Heart left ventricle (tissue), 13 donors: ENCODE measurements around the gene LPA.

ENCODE experiments used
- CTCF ChIP-seq, 12 donors: fragments of 200-600 bp; sonication (generic) in 4 of 12; IDR thresholded peaks; one replicate each; pipeline versions ENCODE4 v1.5.0 to v1.8.0; 2018 to 2022; ENCODE audit warnings: antibody characterized with exemption in 12 of 12, mild to moderate bottlenecking in 5 of 12
- POLR2A ChIP-seq, 2 donors: fragments of 450-650 bp; IDR thresholded peaks; one replicate each; pipeline ENCODE4 v1.6.1; 2017; ENCODE audit warnings: antibody characterized with exemption in 2 of 2, mild to moderate bottlenecking in 2 of 2, moderate library complexity in 2 of 2
- donor health status: ischemic (EF 13 %, LVEDD 7.1; RV severe dilation, severe dysfunction).
- donor health status: DM: no; HTN: yes; CAD: no.
- donor health status: DM: no; HTN: no; CAD: no.
- donor health status: ischemic (EF 25% LVEDD 6.9; RV normal size, moderate dysfunction).
- donor health status: ischemic (EF 25% LVEDD 5.7; RV mildly dilated, moderate dysfunction).
- donor health status: ischemic (EF 35%, LVEDD 5.7; RV mildly dilated, moderate dysfunction).
- donor health status: nonischemic (EF 11% LVEDD 7.7; RV severe dilation, severe dysfunction).
- donor health status: DM: yes; HTN: yes; CAD: no.
- donor health status: PGD.
- donor health status: ischemic (EF 29% LVEDD 5.4; RV normal size, mild dysfunction).
- donor health status: nonischemic (EF 23%, LVEDD 6.1; RV moderate dilation, normal function).

- TF ChIP-seq CTCF (IDR thresholded peaks at IDR 0.05) (no peak), POLR2A (IDR thresholded peaks at IDR 0.05) (no peak)
Measured at GRCh38 chr6:160505970-160506369, 158.1 kb downstream of the LPA start.
